ENCODE results near the gene MINDY2.

DNA sequence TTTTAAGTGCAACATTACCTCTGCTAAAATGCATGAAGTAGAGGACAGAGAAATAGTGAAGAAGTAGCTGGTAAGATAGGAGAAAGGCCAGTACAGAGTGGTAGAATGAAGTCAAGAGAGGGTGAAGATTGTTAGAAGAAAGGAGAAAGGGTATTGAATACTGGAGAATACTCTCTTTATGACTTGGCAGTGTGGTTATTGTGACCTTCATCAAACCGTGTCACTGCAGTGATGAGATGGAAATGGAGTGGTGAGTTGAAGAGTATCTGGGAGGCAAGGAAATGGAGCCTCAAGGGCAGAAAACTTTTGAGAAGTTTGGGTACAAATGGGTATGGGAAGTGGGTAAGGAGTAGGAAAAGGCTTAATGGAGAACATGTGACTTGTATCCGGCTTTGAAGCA lies 24.7 kb downstream of the MINDY2 start:
- TF ChIP-seq POLR2A (IDR thresholded peaks at IDR 0.05): no peak
- TF ChIP-seq, protein P1, sequence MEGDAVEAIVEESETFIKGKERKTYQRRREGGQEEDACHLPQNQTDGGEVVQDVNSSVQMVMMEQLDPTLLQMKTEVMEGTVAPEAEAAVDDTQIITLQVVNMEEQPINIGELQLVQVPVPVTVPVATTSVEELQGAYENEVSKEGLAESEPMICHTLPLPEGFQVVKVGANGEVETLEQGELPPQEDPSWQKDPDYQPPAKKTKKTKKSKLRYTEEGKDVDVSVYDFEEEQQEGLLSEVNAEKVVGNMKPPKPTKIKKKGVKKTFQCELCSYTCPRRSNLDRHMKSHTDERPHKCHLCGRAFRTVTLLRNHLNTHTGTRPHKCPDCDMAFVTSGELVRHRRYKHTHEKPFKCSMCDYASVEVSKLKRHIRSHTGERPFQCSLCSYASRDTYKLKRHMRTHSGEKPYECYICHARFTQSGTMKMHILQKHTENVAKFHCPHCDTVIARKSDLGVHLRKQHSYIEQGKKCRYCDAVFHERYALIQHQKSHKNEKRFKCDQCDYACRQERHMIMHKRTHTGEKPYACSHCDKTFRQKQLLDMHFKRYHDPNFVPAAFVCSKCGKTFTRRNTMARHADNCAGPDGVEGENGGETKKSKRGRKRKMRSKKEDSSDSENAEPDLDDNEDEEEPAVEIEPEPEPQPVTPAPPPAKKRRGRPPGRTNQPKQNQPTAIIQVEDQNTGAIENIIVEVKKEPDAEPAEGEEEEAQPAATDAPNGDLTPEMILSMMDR (IDR thresholded peaks at IDR 0.05 in 4 of 5, conservative IDR thresholded peaks at IDR 0.05 in 1 of 5): no peak

Data from gastrocnemius medialis (tissue), 4 donors.